NCI-H2227 (cell line): ENCODE measurements around the gene NLGN2.

Experiments used
- DNase-seq: peaks from one replicate; lab custom pipeline; 2025; ENCODE audit not compliant: unreplicated experiment; lab: John Stamatoyannopoulos, UW

The NLGN2 gene

GRCh38 chr17:7411427-7411750 is 3.7 kb downstream of the NLGN2 start:
- DNase-seq, result no peak

GRCh38 chr17:7413346-7413985 is 5.8 kb downstream of the NLGN2 start:
- DNase-seq, result no peak

- no peak for DNase-seq
Measured at GRCh38 chr17:7414837-7415236, 7.2 kb downstream of the NLGN2 start.

- DNase-seq, result no peak
Measured at GRCh38 chr17:7415784-7416183, 8.1 kb downstream of the NLGN2 start.

- DNase-seq, result no peak
Measured at GRCh38 chr17:7416323-7416722, 8.7 kb downstream of the NLGN2 start.

- no peak for DNase-seq
Measured at GRCh38 chr17:7417056-7417655, 9.5 kb downstream of the NLGN2 start.

- no peak for DNase-seq
Measured at GRCh38 chr17:7418472-7419152, 11.0 kb downstream of the NLGN2 start.

GRCh38 chr17:7419819-7420610 is 12.4 kb downstream of the NLGN2 start, which contains the start of gene SPEM1:
SPEM1 (plus strand) TSS chr17:7420324; CDS start chr17:7420385, 61 bp downstream.
- DNase-seq, result no peak

GRCh38 chr17:7421186-7421585 is 13.5 kb downstream of the NLGN2 start:
- DNase-seq, result no peak

- DNase-seq, result no peak
Measured at GRCh38 chr17:7423679-7424078, 16.0 kb downstream of the NLGN2 start.

GRCh38 chr17:7425316-7425715 is 17.7 kb downstream of the NLGN2 start, which contains the start of gene SPEM2:
SPEM2 (plus strand) TSS chr17:7425616; CDS start chr17:7425689, 73 bp downstream.
- DNase-seq, result no peak

- no peak for DNase-seq
Measured at GRCh38 chr17:7425756-7426155, 18.1 kb downstream of the NLGN2 start.

- no peak for DNase-seq
Measured at GRCh38 chr17:7426203-7426863, 18.7 kb downstream of the NLGN2 start.

GRCh38 chr17:7426896-7427489 is 19.3 kb downstream of the NLGN2 start:
- DNase-seq, result no peak

- DNase-seq, result no peak
Measured at GRCh38 chr17:7427549-7427948, 19.9 kb downstream of the NLGN2 start.

- no peak for DNase-seq
Measured at GRCh38 chr17:7428557-7428956, 20.9 kb downstream of the NLGN2 start, which contains the start of gene SPEM3. SPEM3 (plus strand) TSS chr17:7428857; CDS start chr17:7428903, 46 bp downstream.

- DNase-seq, result no peak
Measured at GRCh38 chr17:7429722-7430121, 22.1 kb downstream of the NLGN2 start.

- DNase-seq, result no peak
Measured at GRCh38 chr17:7431231-7431630, 23.6 kb downstream of the NLGN2 start.

- DNase-seq, result no peak
Measured at GRCh38 chr17:7432296-7432695, 24.7 kb downstream of the NLGN2 start.
